Anterior cingulate cortex (tissue), 58 donors: Measurements from ENCODE around the gene SEC11C.
"Not testable (repeated sequence)": the region's sequence is repeated elsewhere in the genome, so short reads cannot be mapped to it uniquely, and the experiment has no call there.

ENCODE experiments used
- DNase-seq, 58 donors: peaks; one replicate each; lab custom pipeline; 2025; lab: John Stamatoyannopoulos, UW

The SEC11C gene

DNA sequence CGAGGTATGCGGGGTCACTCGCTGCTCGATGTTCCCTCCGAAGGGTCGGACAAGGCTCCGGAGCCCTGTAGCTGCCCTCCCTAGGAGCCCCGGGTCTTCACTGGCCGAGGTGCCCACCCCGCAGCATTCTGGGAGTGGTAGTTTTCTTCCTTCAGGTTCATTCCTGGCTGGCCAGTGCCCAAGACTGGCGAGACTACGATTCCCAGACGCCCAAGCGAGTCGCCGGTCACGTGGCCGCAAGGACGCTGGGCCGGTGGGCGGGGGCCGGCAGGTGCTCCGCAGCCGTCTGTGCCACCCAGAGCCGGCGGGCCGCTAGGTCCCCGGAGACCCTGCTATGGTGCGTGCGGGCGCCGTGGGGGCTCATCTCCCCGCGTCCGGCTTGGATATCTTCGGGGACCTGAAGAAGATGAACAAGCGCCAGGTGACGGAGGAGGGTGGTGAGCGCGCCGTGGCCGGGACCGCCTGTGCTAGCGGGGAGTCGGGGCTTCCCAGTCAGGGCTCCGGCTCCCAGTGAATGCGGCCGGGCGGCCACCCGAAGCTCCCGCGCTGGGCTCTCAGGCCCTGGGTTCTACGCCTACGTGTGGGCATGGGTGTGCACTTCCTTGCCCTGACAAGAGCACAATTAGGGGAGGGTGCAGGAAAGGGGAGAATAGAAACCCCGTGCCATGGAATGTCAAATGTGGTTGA is at the start of gene SEC11C:
Gene SEC11C, plus strand, starts transcription at position 270 of the 687 bp plus-strand sequence. Its CDS starts 65 bp downstream, at position 335.
- peak; percentile 86 to 99 (median 96) for DNase-seq

DNA sequence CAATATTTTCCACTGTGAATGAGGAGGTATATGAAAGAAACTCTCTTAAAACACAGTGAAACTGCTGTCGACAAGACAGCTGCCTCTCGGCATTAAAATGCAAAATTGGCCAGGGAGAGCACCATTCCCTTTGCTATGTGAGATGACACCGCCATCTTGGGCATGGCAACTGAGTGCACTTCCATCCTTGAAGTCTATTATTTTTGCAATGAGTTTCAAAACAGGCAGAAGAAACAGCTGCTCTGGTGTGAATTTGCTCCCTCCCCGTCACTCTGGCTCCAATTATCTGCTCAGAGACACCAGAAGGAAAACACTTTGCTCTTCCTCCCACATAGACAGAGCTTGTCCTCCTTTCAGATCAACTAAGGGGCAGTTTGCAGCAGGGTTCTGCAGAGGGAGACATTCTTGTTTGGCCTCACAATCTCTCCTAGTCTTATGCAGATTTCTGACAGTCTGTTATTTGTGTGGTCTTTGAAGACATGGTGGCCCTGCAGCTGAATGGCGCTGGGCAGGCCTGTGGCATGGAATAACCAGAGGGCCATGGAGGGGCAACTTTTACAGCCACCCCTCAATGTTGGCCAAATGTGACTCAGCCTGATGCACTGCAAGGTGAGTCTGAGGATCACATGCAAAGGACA is 48.6 kb upstream of the SEC11C start:
- DNase-seq: peak in 8 of 58 donors; percentile 5 to 70 (median 11)

DNA sequence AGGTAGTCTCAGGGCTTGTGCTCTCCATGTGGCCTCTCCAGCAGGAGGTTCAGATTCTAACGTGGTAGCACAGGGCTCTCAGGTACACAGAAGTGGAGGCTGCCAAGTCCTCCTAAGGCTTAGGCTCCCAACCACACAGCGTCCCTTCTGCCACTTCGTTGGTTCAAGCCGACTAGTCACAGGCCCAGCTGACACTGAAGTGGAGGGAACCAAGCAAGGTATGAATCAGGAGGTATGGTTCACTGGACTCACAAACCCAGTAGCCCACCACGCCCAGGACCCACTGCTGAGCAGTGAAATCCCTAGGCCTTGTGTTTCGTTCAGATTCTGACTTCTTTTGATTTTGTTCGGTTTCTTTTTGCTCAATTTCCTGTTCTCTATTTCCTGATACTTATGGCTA is 46.0 kb upstream of the SEC11C start:
- DNase-seq: no peak

DNA sequence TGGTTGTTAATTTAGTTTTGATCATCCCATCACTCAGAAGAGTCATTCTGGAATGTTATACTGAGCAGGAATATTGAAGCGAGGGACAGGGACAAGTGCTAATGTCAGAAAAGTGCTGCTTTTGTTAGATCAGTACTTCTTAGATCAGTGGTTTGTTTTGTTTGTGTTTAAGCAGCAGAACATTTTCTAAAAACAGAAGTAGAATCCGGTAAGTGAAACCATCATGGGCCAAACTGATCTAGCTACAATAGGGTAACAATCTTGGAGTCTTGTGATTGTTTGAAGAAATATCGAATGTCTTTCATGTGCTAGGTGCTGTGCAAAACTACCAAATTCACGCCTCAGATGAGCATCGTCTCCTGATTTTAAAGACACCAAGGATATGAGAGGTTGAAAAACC is 45.1 kb upstream of the SEC11C start:
- no peak for DNase-seq

DNA sequence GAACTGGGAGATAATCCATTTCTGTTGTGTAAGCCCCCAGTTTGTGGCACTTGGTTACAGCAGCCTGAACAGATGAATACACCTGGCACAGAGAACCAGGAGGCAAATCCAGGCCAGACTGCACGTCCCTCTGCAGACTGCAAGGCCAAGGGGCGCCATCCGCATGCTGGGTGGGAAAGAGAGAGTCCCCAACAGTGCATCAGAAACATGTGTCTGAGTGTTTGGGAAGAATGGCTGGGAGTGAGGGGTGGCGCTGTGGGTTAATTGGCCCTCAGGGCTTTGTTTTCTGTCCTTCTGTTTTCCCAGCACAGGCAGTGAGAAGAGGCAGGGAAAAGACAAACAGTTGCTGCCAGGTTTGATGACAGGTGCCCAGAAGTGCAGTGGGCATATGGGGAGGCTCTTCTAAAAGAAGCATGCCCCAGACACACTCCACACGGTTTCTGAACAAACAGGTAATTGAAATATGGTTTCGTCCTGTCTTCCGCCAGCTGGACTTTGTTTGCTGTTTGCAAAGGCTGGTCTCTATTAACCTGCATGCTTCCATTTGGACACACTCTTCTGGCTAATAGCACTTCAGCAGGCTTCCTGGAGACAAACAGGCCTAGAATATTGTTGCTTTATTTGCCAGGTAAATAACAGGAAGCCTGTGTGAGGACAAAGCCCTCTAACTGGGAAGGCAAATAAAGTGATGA is 43.4 kb upstream of the SEC11C start:
- no peak for DNase-seq

DNA sequence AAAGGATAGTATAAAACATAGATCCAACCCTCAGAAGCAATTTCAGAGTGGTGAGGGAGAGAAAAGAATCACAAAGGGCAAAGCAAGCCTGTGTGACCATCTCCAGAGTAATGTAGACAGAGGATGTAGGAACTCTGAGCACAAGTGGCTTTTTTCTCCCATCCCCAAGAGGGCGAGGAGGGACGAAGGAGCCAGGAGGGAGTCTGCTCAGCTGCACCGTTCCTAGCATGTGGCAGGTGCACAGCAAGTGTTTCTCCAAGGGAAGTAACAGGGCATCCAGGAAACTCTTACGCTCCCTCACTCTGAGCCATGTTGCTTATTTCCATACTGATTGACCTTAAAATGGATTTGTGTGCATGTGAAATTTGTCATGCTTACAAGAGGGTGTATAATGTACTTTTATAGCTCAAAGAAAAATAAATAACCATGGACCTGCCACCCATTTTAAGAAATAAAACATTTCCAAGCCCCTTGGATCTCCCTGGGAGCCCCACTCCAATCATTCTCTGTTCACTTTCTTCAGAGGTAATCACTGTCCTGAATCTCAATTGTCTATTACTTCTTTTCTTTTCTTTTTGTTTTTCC is 37.8 kb upstream of the SEC11C start:
- no peak for DNase-seq

DNA sequence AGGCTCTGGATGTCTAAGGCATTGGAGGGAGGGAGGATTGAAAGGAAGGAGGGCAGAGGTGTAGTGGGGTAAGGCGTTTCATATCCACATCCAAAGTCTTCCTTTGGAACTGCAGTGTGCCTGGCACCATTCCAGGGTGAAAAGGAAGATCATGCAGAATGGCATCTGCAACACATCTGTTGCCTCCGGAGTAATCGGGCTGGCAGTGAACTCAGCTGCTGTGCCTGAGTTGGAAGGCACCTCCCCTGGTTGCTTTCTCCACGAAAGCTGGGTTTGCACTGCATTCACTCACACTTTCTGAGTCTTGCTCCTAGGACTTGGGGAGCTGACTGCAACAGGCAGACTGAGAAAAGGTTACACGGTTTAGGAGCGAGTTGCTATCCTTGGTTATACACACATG is 30.3 kb upstream of the SEC11C start:
- DNase-seq: no peak

DNA sequence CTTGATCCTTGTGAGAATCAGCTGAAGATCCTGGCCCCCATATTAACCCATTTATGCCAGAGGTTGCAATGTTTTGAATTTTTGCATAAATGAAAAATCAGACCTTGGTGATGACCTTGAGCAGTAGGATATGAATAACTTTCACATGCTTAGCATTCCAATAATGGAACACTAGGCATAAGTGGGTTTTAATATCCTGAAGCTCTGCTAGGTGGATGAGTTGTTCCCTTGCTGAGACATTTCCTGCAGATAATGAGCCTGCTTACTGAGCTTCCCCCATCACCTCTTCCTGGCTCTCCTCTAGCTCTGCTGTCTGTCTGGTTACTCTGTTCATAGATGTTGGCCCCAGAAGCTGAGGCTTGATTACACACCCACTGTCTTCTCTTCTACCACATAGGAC is 25.5 kb upstream of the SEC11C start:
- DNase-seq: no peak

DNA sequence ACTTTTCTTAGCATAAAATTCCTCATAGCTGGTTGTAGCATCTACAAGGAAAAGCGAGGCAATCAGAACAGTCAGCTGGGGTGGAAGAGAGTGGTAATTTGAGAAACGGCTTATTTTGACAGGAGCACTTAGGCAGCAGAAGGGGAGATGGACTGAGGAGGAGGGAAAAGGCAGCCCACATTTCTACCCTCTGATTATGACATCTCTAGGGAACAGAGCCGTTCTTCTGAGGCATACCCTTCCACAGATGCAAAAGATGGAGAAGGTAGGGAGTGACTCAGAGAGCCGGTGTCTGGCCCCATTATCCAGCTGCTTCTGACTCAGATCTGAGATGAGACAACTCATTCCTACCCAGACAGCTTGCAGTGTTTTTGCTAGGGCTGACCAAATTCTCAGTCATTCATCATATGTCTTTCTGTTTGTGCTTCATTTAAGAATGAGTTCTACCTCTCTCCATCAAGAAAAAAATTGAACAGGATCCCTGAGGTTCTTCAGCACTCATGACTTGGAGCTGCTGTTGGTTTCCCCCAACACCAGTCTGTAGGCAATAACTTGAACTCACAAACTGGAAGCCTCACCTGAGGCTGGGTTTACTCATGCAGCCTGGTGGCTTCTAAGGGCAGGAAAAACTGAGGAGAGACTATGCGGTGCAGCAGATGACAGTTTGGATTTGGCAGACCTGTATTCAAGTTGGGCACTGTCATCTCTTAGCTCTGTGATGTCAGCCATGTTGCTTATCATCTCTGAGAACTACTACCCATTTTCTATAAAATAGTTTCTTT is 15.9 kb upstream of the SEC11C start:
- peak in 25 of 58 donors; percentile 1 to 64 (median 11) for DNase-seq

DNA sequence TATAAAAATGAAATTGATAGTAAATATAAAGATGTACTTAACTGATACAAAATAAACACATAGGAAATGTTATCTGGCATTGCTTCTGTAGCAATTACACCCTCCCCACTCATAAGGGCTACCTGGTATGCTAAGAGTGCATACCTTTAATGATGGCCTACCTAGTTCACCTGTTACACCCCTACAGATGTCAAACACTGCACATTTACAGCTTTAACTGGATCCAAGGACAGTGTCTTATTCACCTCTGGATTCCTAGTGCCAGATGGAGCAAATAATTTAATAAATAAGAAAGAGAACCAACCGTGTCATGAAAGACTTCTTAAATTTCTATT is 15.3 kb upstream of the SEC11C start:
- DNase-seq: no peak

DNA sequence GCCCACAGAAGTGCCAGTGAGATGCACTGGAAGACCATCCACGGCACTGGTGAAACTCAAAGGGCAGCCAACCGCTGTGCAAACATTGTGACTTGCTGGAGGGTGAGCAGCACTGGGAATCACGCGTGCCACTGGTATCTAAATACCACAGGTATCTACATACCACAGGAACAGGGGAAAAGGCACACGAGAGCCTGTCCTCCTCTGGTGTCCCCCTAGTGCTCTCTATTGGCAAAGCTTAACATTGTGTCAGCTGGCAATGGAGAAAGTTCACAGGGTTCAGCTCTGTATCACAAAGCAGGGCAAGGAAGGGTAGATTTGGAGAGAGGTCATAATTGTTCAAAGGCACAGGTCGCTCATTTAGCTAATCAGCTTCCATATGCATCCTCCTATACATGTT is 12.6 kb upstream of the SEC11C start:
- DNase-seq: no peak

DNA sequence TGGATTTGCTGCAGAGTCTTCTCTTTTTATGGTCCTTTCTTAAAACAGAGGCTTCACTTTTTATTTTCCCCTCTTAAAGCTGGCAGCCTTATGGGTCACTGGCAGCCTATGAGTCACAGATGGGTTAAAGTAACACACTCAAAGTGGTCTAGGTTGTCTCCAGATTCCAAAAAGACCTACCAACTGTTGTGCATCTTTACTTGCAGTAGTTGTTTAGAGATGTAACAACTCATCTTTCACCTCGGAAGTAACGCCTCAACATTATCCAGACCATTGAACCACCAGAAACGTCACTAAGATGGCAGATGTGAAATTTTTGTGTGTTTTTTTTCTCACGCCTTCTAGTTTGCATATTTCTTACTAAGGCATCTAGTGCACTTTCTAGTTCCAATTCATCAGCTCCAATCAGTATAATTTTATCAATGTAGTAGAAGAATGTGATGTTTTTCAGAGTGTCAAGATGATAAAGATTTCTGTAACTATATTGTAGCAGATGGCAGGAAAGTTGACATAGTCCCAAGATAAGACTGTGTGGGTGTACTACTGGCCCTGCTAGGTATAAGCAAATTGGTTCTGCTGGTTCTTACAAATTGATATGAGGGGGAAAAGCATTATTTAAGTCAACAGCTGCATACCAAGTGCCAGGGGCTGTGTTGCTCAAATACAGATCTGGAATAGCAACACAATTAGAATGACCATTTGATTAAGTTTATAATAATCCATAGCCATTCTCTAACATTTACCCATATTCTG is 9.6 kb upstream of the SEC11C start:
- DNase-seq: no peak

DNA sequence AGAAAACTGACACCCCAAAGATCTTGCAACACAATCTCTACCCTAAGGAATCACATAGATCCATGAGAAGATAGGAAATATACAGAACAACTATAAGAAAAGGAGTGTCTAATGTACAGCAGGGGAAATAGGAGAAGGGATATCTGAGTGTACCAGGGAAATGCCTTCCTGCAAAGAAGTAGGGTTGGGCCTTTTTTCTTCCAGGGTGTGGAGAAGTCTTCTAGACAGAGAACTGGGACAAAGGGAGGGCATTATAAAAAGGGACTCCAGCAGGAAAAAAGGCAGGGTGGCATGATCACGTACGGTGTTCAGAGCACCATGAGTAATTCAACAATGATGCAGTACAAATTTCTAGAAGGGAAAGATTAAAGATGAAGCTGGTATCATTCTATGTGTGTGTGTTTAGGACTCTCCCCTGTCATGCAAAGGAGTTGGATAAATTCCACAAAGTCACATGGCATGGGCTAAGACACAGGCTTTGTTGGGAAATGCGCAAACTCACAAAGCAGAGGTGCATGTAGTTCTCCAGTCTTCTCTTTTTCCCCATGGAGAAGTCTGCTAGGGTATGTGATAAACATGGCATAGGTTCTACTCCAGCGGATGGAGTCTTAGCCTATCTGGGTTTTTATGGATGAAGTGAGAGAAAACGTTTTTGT is 6.7 kb upstream of the SEC11C start:
- DNase-seq: no peak

DNA sequence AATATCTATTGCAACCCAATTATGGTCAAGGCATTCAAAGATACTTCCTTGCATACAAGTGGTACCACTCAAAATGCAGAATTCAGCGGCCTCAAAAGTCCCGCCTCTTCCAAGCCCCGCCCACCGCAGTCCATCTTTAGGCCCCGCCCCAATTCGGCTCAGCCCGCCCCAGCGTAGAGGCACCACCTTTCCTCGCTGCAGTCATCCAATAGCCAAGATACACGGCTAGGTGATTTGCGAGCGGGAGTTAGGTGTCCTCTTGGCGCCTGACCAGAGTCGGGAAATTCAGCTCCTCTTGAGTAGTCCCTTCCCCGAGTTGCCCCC is 431 bp upstream of the SEC11C start:
- peak in 52 of 58 donors; percentile 64 to 99 (median 92) for DNase-seq

DNA sequence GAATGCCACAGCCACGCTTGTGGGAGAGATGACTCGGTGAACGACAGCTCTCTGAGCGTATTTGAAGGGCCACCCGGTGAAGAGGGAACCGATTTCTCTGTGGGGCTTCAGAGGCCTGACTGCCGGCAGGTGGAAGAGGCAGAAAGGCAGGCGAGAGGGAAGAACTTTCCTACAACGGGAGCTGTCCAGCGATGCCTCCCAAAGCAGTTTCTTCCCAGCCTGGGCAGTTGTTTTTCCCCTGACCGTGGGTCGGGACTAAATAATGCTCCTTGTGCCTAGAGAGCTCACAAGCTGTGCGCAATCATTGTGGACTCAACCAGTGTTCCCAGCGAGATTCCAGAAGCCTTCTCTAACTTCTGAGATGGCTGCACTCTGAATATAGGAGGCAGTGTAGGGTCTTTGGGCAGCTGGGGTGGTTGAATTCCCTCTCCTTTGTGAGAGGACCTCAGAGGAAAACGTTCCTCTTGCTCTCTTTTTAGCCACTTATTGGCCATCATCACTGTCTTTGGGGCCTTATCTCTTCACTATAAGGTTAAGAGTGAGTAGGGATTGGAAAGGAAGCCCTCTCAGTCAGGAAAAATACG is 710 bp downstream of the SEC11C start:
- peak in 22 of 58 donors; percentile 9 to 67 (median 38) for DNase-seq

DNA sequence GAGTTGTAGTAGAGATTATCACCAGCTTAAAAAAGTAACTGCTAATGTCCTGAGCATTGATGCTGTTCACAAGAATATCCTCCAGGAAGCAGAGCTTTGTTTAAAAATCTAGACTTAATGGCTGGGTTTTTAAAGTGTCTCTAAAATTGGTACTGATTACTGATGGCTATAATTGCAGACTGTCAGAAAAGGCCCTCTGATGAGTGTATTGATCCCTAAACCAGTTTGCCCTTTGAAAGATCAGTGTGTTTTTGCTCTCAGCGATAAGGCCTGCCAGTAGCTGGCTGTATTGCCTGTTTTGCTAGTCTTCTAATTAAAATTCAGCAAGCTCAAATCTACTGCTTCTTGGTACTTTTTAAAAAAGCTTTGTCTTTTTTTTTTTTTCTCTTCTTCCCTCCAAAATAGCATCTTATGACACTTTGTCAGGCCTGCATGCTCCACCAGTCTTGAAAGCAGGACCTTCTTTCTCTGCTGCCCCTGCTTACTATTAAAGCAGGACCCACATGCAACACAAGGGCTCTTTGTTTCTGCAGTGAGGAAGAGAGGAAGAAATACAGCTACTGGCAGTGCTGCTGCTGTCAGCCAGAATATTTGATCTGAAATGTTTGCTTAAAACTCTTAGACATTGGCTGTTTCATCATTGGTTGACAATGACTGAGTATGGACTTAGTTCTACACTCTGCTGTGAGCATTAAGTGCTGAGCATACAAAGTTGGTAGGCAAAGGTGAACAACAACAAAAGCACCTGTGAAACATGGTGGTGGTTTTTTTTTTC is 1.8 kb downstream of the SEC11C start:
- peak in 20 of 58 donors; percentile 3 to 71 (median 20) for DNase-seq

DNA sequence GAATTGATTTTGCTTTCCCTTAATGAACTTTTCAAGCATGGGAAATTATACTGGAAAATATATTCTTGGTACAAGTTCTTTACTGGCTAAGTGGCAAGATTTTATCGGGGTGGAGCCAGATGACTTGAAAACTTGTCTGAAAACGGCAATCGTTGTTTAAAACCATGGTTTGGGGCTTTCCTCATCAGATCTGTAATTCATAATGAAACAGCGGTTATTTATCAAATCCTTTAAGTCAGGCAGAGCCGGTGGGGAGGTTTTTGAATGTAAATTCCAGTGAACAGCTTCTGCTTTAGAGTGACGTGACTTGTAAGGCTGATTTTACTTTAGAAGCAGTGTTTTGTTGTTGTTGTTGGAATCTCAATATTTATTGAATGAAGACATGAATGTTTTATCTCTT is 2.6 kb downstream of the SEC11C start:
- peak in 1 of 58 donors; percentile 10 for DNase-seq

DNA sequence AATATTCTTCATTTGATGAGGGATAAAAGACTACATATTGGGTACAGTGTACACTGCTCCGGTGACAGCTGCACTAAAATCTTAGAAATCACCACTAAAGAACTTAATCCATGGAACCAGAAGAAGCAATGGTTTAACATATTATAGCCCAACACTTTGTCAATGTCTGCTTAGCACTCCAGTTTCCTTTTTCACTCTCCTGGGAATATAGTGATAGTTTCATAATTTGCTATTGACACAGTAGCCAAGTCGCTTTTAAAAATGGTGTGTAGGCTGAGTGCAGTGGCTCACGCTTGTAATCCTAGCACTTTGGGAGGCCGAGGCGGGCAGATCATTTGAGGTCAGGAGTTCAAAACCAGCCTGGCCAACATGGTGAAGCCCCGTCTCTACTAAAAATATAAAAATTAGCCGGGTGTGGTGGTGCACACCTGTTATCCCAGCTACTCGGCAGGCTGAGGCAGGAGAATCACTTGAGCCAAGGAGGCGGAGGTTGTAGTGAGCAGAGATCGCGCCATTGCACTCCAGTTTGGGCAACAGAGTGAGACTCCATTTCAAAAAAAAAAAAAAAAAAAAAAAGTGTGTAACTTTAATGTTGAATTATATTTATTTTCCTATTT is 3.2 kb downstream of the SEC11C start:
- not testable (repeated sequence) for DNase-seq
